Vagina (tissue), 2 donors: ENCODE measurements around the gene SAA2. TPM values are rescaled to one million over a fixed set of nuclear protein-coding genes. Genes with fewer than 3 reads are reported as not detected.
"Not testable (repeated sequence)": the region's sequence is repeated elsewhere in the genome, so short reads cannot be mapped to it uniquely, and the experiment has no call there.

ENCODE experiments used
- DNase-seq, 2 donors: peaks; one replicate each; pipeline ENCODE4 v3.0.0-alpha.2; 2017; ENCODE audit errors: extremely low spot score in 2 of 2
- H3K27ac ChIP-seq: fragments of 200-600 bp; sonication (generic); one replicate; pipeline ENCODE4 v1.5.1; 2019
- H3K27me3 ChIP-seq: fragments of 200-600 bp; sonication (generic); one replicate; pipeline ENCODE4 v1.5.1; 2019
- H3K36me3 ChIP-seq, 2 donors: fragments of 200-600 bp; sonication (generic); one replicate each; pipeline ENCODE4 v1.5.1; 2017 to 2019
- H3K4me1 ChIP-seq: fragments of 200-600 bp; sonication (generic); one replicate; pipeline ENCODE4 v1.5.1; 2019
- H3K4me3 ChIP-seq, 2 donors: fragments of 200-600 bp; sonication (generic); 1 replicate in 1 of 2; 2 replicates in 1 of 2; pipeline ENCODE4 v1.5.1; 2016 to 2019
- H3K9me3 ChIP-seq: fragments of 200-600 bp; sonication (generic); one replicate; pipeline ENCODE4 v1.5.1; 2019
- CTCF ChIP-seq, 3 experiments: fragments of 450-650 bp in 2 of 3; fragments of 200-600 bp in 1 of 3; sonication (generic) in 1 of 3; IDR thresholded peaks; one replicate each; pipeline ENCODE4 v1.5.1; 2017 to 2019; ENCODE audit warnings: antibody characterized with exemption in 3 of 3, mild to moderate bottlenecking in 2 of 3, moderate library complexity in 2 of 3
- POLR2A ChIP-seq, 2 donors: fragments of 450-650 bp; IDR thresholded peaks; one replicate each; pipeline ENCODE4 v1.6.1; 2017; ENCODE audit warnings: antibody characterized with exemption in 2 of 2, mild to moderate bottlenecking in 2 of 2, moderate library complexity in 2 of 2
- POLR2AphosphoS5 ChIP-seq, 2 donors: sonication (generic); formaldehyde crosslinking; IDR thresholded peaks; one replicate each; pipeline ENCODE4 v1.9.0; 2017; ENCODE audit warnings: antibody characterized with exemption in 2 of 2, mild to moderate bottlenecking in 2 of 2, low read depth in 1 of 2; ENCODE audit not compliant: insufficient read depth in 1 of 2
- intact Hi-C: fragments of 100-400 bp; cut with DNase I; formaldehyde crosslinking; loops from one replicate; pipeline ENCODE4 v1.15.1; 2023
- small RNA-seq: library from RNA; depleted of rRNA; stranded (forward); fragments of <200 nt; gene quantifications from one replicate; pipeline ENCODE3, GENCODE V24; 2016
- total RNA-seq: library from RNA; depleted of rRNA; stranded (reverse); fragments of >200 nt; gene quantifications from one replicate; pipeline ENCODE4 v1.2.3, GENCODE V29; 2016

The SAA2 gene
- total RNA-seq, 1 donor from 2014 or later, result 19.4 TPM

GRCh38 chr11:18203723-18204122, 44.7 kb downstream of the SAA2 start:
- no peak overlapping the region for H3K27ac ChIP-seq
- H3K27me3 ChIP-seq, result no peaks in the 10 kb centered on the region
- H3K4me1 ChIP-seq, result no peaks in the 10 kb centered on the region
- H3K9me3 ChIP-seq, result no peaks in the 10 kb centered on the region
- no peaks in the 10 kb centered on the region for H3K36me3 ChIP-seq
- intact Hi-C loops, result no loop called here
- no peak overlapping the region for H3K4me3 ChIP-seq
- no peak for DNase-seq
- TF ChIP-seq POLR2AphosphoS5 (IDR thresholded peaks at IDR 0.05; ENCODE audit: insufficient read depth in 1 of 2, low read depth in 1 of 2) (no peak), POLR2A (IDR thresholded peaks at IDR 0.05) (no peak), CTCF (IDR thresholded peaks at IDR 0.05) (no peak)

- DNase-seq, H3K4me3 ChIP-seq, H3K27me3 ChIP-seq, H3K36me3 ChIP-seq, H3K4me1 ChIP-seq, H3K27ac ChIP-seq, intact Hi-C loops, H3K9me3 ChIP-seq: not testable (repeated sequence)
Observed at GRCh38 chr11:18197738-18198137, 50.7 kb downstream of the SAA2 start.

DNA sequence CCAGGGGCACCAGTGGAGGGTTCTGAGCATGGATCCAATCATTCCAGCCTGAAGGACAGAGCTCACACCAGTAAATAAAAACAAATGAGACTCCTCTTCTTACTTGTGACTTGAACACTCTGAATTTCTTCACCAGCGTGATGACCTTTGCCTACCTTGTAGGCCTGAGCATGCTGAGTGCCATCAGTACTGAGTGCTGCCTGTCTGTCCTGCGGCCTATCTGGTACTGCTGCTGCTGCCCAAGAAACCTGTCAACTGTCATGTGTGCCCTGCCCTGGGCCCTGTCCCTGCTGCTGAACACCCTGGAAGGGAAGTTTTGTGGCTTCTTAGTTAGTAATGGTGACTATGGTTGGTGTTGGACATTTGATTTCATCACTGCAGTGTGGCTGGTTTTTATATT, 51.9 kb downstream of the SAA2 start:
- no peaks in the 10 kb centered on the region for H3K27me3 ChIP-seq
- DNase-seq, result no peak
- H3K36me3 ChIP-seq, result no peaks in the 10 kb centered on the region
- H3K9me3 ChIP-seq, result no peaks in the 10 kb centered on the region
- H3K4me1 ChIP-seq, result no peaks in the 10 kb centered on the region
- no peak for TF ChIP-seq CTCF (IDR thresholded peaks at IDR 0.05)
- no peak for TF ChIP-seq POLR2A (IDR thresholded peaks at IDR 0.05)
- TF ChIP-seq POLR2AphosphoS5 (IDR thresholded peaks at IDR 0.05; ENCODE audit: insufficient read depth in 1 of 2, low read depth in 1 of 2), result no peak
- H3K27ac ChIP-seq, result no peak overlapping the region
- H3K4me3 ChIP-seq, result no peak overlapping the region
- intact Hi-C loops, result no loop called here

Small RNA genes within 50 kb of the gene (small RNA-seq; reads per million reads assigned to genes)
- gene RNA5SP333, result not detected
- not detected for gene RNA5SP334

Other genes starting within 250 kb of the SAA2 start
- gene SERGEF, start 235.6 kb downstream of the SAA2 start, total RNA-seq, result 30.7 TPM
- 0.49 TPM for gene TPH1, start 202.4 kb downstream of the SAA2 start, total RNA-seq
- 15.2 TPM for gene SAAL1, start 142.6 kb downstream of the SAA2 start, total RNA-seq
- not detected for gene MRGPRX3, start 116.1 kb downstream of the SAA2 start, total RNA-seq
- not detected for gene MRGPRX4, start 75.8 kb downstream of the SAA2 start, total RNA-seq
- gene SAA4, start 11.9 kb downstream of the SAA2 start, total RNA-seq, result 1.7 TPM
- 60.4 TPM for gene SAA1, start 17.6 kb upstream of the SAA2 start, total RNA-seq
- gene HPS5, start 73.5 kb upstream of the SAA2 start, total RNA-seq, result 17.4 TPM
- gene GTF2H1, start 73.9 kb upstream of the SAA2 start, total RNA-seq, result 64.1 TPM
- gene LDHA, start 145.9 kb upstream of the SAA2 start, total RNA-seq, result 461 TPM
- not detected for gene LDHC, start 163.7 kb upstream of the SAA2 start, total RNA-seq
- gene LDHAL6A, start 207.2 kb upstream of the SAA2 start, total RNA-seq, result not detected